HCT116 (cell line): ENCODE data around the gene SLC35A4. TPM values are rescaled to one million over a fixed set of nuclear protein-coding genes. Genes with fewer than 3 reads are reported as not detected.

ENCODE experiments used
- ATAC-seq: fragments of 200-7000 bp; cut with Tn5 transposase; 2 replicates; pipeline ENCODE4 v1.9.1; 2020; ENCODE audit warnings: mild to moderate bottlenecking, moderate library complexity
- Bru-seq: library from RNA; stranded (reverse); fragments of 400-500 nt; gene quantifications from one replicate; lab custom pipeline; 2021; lab: Mats Ljungman, UMichigan
- BruChase-seq, 2 experiments: library from RNA; stranded (reverse); fragments of 400-500 nt; gene quantifications; one replicate each; lab custom pipeline; 2021; lab: Mats Ljungman, UMichigan
- BruUV-seq: library from RNA; stranded (reverse); fragments of 400-500 nt; replicated peaks from 2 replicates; lab custom pipeline; 2021; lab: Mats Ljungman, UMichigan
- CTCF ChIA-PET: fragments of 300-600 bp; sonication (Branson Sonifier 250); formaldehyde crosslinking; loops from one replicate; lab custom pipeline; 2021; ENCODE audit warnings: antibody characterized with exemption; lab: Charles Lee
- POLR2A ChIA-PET: fragments of 300-600, 350-600 bp; sonication (Branson Sonifier 250); formaldehyde crosslinking; loops from one replicate; lab custom pipeline; 2021; ENCODE audit warnings: antibody characterized with exemption; lab: Charles Lee
- RAD21 ChIA-PET, 2 experiments: fragments of 300-600 bp; sonication (Branson Sonifier 250); formaldehyde crosslinking; loops; one replicate each; lab custom pipeline; 2023; ENCODE audit warnings: low total read pairs in 2 of 2; ENCODE audit not compliant: uncharacterized antibody in 2 of 2, unreplicated experiment in 2 of 2, low non-redundant PET in 1 of 2; lab: Charles Lee
- DNase-seq: peaks from one replicate; pipeline ENCODE4 v3.0.0-alpha.2; 2010; ENCODE audit warnings: low read depth, low spot score
- H2AFZ ChIP-seq: fragments of 200-600 bp; shearing (Covaris generic), sonication (generic); 2 replicates; pipeline ENCODE4 v1.6.1; 2017; ENCODE audit warnings: low read depth, mixed run types, mixed read lengths, antibody characterized with exemption, low read length; ENCODE audit not compliant: poor library complexity, severe bottlenecking
- H3K27ac ChIP-seq: 2 replicates; pipeline ENCODE4 v1.5.1; 2012; ENCODE audit warnings: low read depth, low read length
- H3K27me3 ChIP-seq: fragments of 200-600 bp; sonication (generic); 2 replicates; pipeline ENCODE4 v1.6.1; 2016; ENCODE audit warnings: mixed run types, low read length, mixed read lengths; ENCODE audit not compliant: insufficient read depth
- H3K36me3 ChIP-seq, 2 experiments: fragments of 200-500 bp in 1 of 2; fragments of 200-600 bp in 1 of 2; sonication (Bioruptor generic) in 1 of 2; sonication (generic) in 1 of 2; 2 replicates each; pipeline versions ENCODE4 v1.5.1 to v1.6.1; 2014 to 2016; ENCODE audit warnings: low read length in 2 of 2, inconsistent platforms in 1 of 2, mixed read lengths in 1 of 2, mixed run types in 1 of 2; ENCODE audit not compliant: insufficient read depth in 2 of 2, control insufficient read depth in 1 of 2
- H3K4me1 ChIP-seq, 2 experiments: fragments of 200-600 bp in 1 of 2; sonication (generic) in 1 of 2; 2 replicates each; pipeline versions ENCODE4 v1.5.1 to v1.6.1; 2012 to 2017; ENCODE audit warnings: low read length in 2 of 2, inconsistent platforms in 1 of 2, mild to moderate bottlenecking in 1 of 2, mixed read lengths in 1 of 2, mixed run types in 1 of 2, moderate library complexity in 1 of 2; ENCODE audit not compliant: insufficient read depth in 2 of 2, control insufficient read depth in 1 of 2
- H3K4me2 ChIP-seq: fragments of 200-600 bp; sonication (generic); 2 replicates; pipeline ENCODE4 v1.6.1; 2017; ENCODE audit warnings: mixed run types, low read length, mixed read lengths
- H3K4me3 ChIP-seq, 2 experiments: fragments of 200-600 bp in 1 of 2; sonication (generic) in 1 of 2; replicated peaks in 1 of 2; 2 replicates each; pipeline ENCODE4 v1.5.1; 2011 to 2016; ENCODE audit warnings: low read length in 2 of 2, control low read depth in 1 of 2, low read depth in 1 of 2, mild to moderate bottlenecking in 1 of 2, mixed read lengths in 1 of 2, mixed run types in 1 of 2
- H3K79me2 ChIP-seq: fragments of 200-600 bp; sonication (generic); 2 replicates; pipeline ENCODE4 v1.6.1; 2017; ENCODE audit warnings: mild to moderate bottlenecking, mixed run types, low read length, moderate library complexity, mixed read lengths; ENCODE audit not compliant: insufficient read depth
- H3K9ac ChIP-seq: fragments of 200-600 bp; sonication (generic); 2 replicates; pipeline ENCODE4 v1.6.1; 2016; ENCODE audit warnings: low read length, mixed read lengths
- H3K9me2 ChIP-seq: fragments of 200-600 bp; sonication (generic), shearing (Covaris generic); 2 replicates; pipeline ENCODE4 v1.6.1; 2017; ENCODE audit warnings: mixed run types, mild to moderate bottlenecking, moderate library complexity; ENCODE audit not compliant: insufficient read depth
- H3K9me3 ChIP-seq, 2 experiments: fragments of 200-500 bp in 1 of 2; fragments of 200-600 bp in 1 of 2; sonication (Bioruptor generic) in 1 of 2; sonication (generic) in 1 of 2; 2 replicates each; pipeline ENCODE4 v1.6.1; 2014 to 2017; ENCODE audit warnings: low read length in 2 of 2, mixed read lengths in 2 of 2, inconsistent platforms in 1 of 2, low read depth in 1 of 2, mild to moderate bottlenecking in 1 of 2, mixed run types in 1 of 2, moderate library complexity in 1 of 2; ENCODE audit not compliant: control insufficient read depth in 1 of 2, insufficient read depth in 1 of 2
- H4K20me1 ChIP-seq: fragments of 200-600 bp; sonication (generic), shearing (Covaris generic); 2 replicates; pipeline ENCODE4 v1.6.1; 2017; ENCODE audit warnings: mixed run types, mild to moderate bottlenecking, moderate library complexity; ENCODE audit not compliant: insufficient read depth
- ATF3 ChIP-seq: IDR thresholded peaks from 2 replicates; pipeline ENCODE4 v1.6.1; 2012
- CEBPB ChIP-seq: IDR thresholded peaks from 2 replicates; pipeline ENCODE4 v1.6.1; 2012; ENCODE audit warnings: low read depth
- CTCF ChIP-seq, 3 experiments: fragments of 200-600 bp in 1 of 3; sonication (generic) in 1 of 3; IDR thresholded peaks in 2 of 3; conservative IDR thresholded peaks in 1 of 3; 2 replicates each; pipeline ENCODE4 v1.5.1; 2012 to 2017; ENCODE audit warnings: low read depth in 2 of 3, low read length in 2 of 3, antibody characterized with exemption in 1 of 3, borderline replicate concordance in 1 of 3, control low read depth in 1 of 3, mild to moderate bottlenecking in 1 of 3, mixed read lengths in 1 of 3, mixed run types in 1 of 3, moderate library complexity in 1 of 3; ENCODE audit not compliant: insufficient read depth in 1 of 3
- EGR1 ChIP-seq: IDR thresholded peaks from 2 replicates; pipeline ENCODE4 v1.6.1; 2012; ENCODE audit warnings: low read depth
- ELF1 ChIP-seq: IDR thresholded peaks from 2 replicates; pipeline ENCODE4 v1.6.1; 2012; ENCODE audit warnings: low read depth, borderline replicate concordance
- EZH2 ChIP-seq: fragments of 200-600 bp; sonication (generic); IDR thresholded peaks from 2 replicates; pipeline ENCODE4 v1.6.1; 2017; ENCODE audit warnings: antibody characterized with exemption, mixed run types
- EZH2phosphoT487 ChIP-seq: fragments of 200-600 bp; IDR thresholded peaks from 2 replicates; pipeline ENCODE4 v1.6.1; 2018; ENCODE audit warnings: antibody characterized with exemption, borderline replicate concordance
- FOSL1 ChIP-seq: IDR thresholded peaks from 2 replicates; pipeline ENCODE4 v1.6.1; 2012; ENCODE audit warnings: low read depth
- JUND ChIP-seq: IDR thresholded peaks from 2 replicates; pipeline ENCODE4 v1.6.1; 2012
- MAX ChIP-seq: IDR thresholded peaks from 2 replicates; pipeline ENCODE4 v1.6.1; 2012
- POLR2A ChIP-seq: IDR thresholded peaks from 2 replicates; pipeline ENCODE4 v1.7.0; 2011; ENCODE audit warnings: borderline replicate concordance; ENCODE audit not compliant: insufficient read depth, insufficient read length; ENCODE audit errors: extremely low read depth
- POLR2AphosphoS5 ChIP-seq: IDR thresholded peaks from 2 replicates; pipeline ENCODE4 v1.6.1; 2011; ENCODE audit warnings: mild to moderate bottlenecking, low read depth, low read length, moderate library complexity
- RAD21 ChIP-seq: IDR thresholded peaks from 2 replicates; pipeline ENCODE4 v1.6.1; 2012; ENCODE audit warnings: low read depth, mild to moderate bottlenecking
- REST ChIP-seq: IDR thresholded peaks from 2 replicates; pipeline ENCODE4 v1.6.1; 2012; ENCODE audit warnings: low read depth
- SIN3A ChIP-seq: IDR thresholded peaks from 2 replicates; pipeline ENCODE4 v1.6.1; 2012; ENCODE audit warnings: low read depth
- SP1 ChIP-seq: IDR thresholded peaks from 2 replicates; pipeline ENCODE4 v1.6.1; 2012; ENCODE audit warnings: low read depth
- SRF ChIP-seq: IDR thresholded peaks from 2 replicates; pipeline ENCODE4 v1.6.1; 2012; ENCODE audit warnings: low read depth
- TCF7L2 ChIP-seq: IDR thresholded peaks from 2 replicates; pipeline ENCODE4 v1.7.0; 2011; ENCODE audit warnings: borderline replicate concordance, inconsistent platforms; ENCODE audit not compliant: insufficient read depth, insufficient read length; ENCODE audit errors: extremely low read depth
- ZFX ChIP-seq: fragments of 450-650 bp; IDR thresholded peaks from 2 replicates; pipeline ENCODE4 v1.6.1; 2017
- intact Hi-C: fragments of 100-400 bp; cut with micrococcal nuclease; formaldehyde crosslinking; loops from 2 replicates; pipeline ENCODE4 v1.10.0; 2022
- long read RNA-seq: library from polyadenylated mRNA; unstranded; transcript quantifications from one replicate; pipeline ENCODE4 v2.0.0, GENCODE V29; 2021; ENCODE audit not compliant: unreplicated experiment
- polyA plus RNA-seq: library from polyadenylated mRNA; unstranded; fragments of >200 nt; gene quantifications from 2 replicates; pipeline ENCODE4 v1.2.1, GENCODE V29; 2012; ENCODE audit warnings: missing spikeins
- total RNA-seq: library from RNA; stranded (reverse); gene quantifications from one replicate; pipeline ENCODE4 v1.2.1, GENCODE V29; 2021; ENCODE audit not compliant: unreplicated experiment

Gene SLC35A4
- total RNA-seq (37.5 TPM), Bru-seq, nascent RNA (percentile 84 among the genes with signal in this experiment), BruChase-seq, experiment 1, labeled RNA remaining after a 6-hour chase (percentile 93 among the genes with signal in this experiment), BruChase-seq, experiment 2, labeled RNA remaining after a 2-hour chase (percentile 93 among the genes with signal in this experiment)
- polyA plus RNA-seq = 43.5 and 45.4 TPM in 2 replicates
- long read RNA-seq, transcript SLC35A4-201 (3 exons, 3,041 nt) = major isoform, 32 of 49 reads
- long read RNA-seq, partial matches to known transcripts = 16 of 49 reads
- long read RNA-seq, other reads (novel, unspliced or antisense) = 0 of 49 reads

GRCh38 chr5:140564196-140565023 lies at the start of gene SLC35A4, which contains the start of gene APBB3:
SLC35A4 (plus strand) TSS chr5:140564828; CDS start chr5:140567170, 2,342 bp downstream.
APBB3 (minus strand) TSS chr5:140564598; CDS start chr5:140564245, 353 bp downstream.
- H3K27me3 ChIP-seq = no peaks in the 10 kb centered on the region
- BruUV-seq = no TSS peak
- peak within 1 kb of the TSS; percentile 86 to 88 for H3K4me3 ChIP-seq
- no peak within 1 kb of the TSS for H2AFZ ChIP-seq
- ChIA-PET POLR2A (no interaction called here), RAD21 (no interaction called here), CTCF (no interaction called here)
- intact Hi-C loops = loop anchor here (5.0 kb wide), 1 partner anchor 73 kb away; the partner anchor contains the start of gene TMCO6
- H3K79me2 ChIP-seq = peaks cover 27% of the 10 kb centered on the region
- peaks cover 7 to 19% of the 10 kb centered on the region in 2 experiments; a peak in 3 of 4 replicates for H3K4me1 ChIP-seq
- DNase-seq = peak; percentile 95
- H3K27ac ChIP-seq = peak within 1 kb of the TSS; percentile 63
- H3K9me3 ChIP-seq = no peaks in the 10 kb centered on the region
- peak; percentile 89 for ATAC-seq
- H3K4me2 ChIP-seq = peak within 1 kb of the TSS; percentile 91
- peak within 1 kb of the TSS; percentile 89 for H3K9ac ChIP-seq
- peaks cover 0 to 15% of the 10 kb centered on the region in 2 experiments; a peak in 3 of 4 replicates for H3K36me3 ChIP-seq
- H3K9me2 ChIP-seq = no peaks in the 10 kb centered on the region
- no peaks in the 10 kb centered on the region for H4K20me1 ChIP-seq
- no peak for TF ChIP-seq CEBPB
- TF ChIP-seq ZFX = 0 out of 2 replicates have a peak, but pooled peaks have one; percentile 31
- TF ChIP-seq MAX = no peak
- no peak for TF ChIP-seq EZH2phosphoT487
- no peak for TF ChIP-seq EGR1
- no peak for TF ChIP-seq SRF
- no peak for TF ChIP-seq EZH2
- TF ChIP-seq SP1 = no peak
- TF ChIP-seq REST = no peak
- peak; percentile 54 for TF ChIP-seq POLR2A
- TF ChIP-seq ELF1 = no peak
- TF ChIP-seq CTCF (IDR thresholded peaks at IDR 0.05 in 2 of 3, conservative IDR thresholded peaks at IDR 0.05 in 1 of 3; ENCODE audit: borderline replicate concordance in 1 of 3, insufficient read depth in 1 of 3, low read depth in 2 of 3, low read length in 2 of 3) = no peak
- no peak for TF ChIP-seq ATF3
- TF ChIP-seq JUND = no peak
- no peak for TF ChIP-seq TCF7L2
- TF ChIP-seq FOSL1 = no peak
- peak; percentile 81 for TF ChIP-seq POLR2AphosphoS5
- TF ChIP-seq RAD21 = no peak
- no peak for TF ChIP-seq SIN3A
